Measurements from ENCODE around the gene DHCR24. TPM values are rescaled to one million over a fixed set of nuclear protein-coding genes. Genes with fewer than 3 reads are reported as not detected.

DHCR24 gene
- total and polyA plus RNA-seq, 2 donors (not counting 3 experiments of a cell fraction or from before 2014, with no cell fraction given), result 223 to 239 TPM

DNA sequence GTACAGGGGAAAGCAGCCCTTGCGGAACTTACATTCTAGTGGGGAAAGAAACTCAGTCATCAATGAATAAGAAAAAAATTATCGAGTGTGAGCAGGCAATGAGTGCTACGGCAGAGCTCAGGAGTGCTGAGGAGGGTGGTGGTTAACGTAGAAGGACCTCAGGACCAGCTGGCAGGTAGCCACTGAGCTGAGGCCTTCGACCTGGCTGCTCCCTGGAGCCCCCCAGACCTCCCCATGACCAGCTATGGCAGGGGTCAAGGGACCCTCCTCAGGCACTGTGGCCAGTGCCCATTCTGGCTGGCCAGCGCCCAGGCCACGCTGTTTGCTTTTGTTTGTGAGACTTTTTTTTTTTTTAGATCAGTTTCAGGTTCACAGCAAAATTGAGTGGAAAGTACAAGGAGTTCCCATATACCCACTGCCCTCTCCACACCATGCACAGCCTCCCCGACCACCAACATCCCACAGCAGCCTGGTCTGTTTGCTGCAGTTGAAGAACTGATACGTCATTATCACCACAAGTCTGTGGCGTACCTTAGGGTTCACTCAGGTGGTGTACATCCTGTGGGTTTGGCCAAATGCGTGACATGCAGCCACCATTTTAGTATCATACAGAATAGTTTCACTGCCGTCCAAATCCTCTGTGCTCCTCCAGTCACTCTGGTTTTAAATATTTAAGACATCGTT, 74.1 kb downstream of the DHCR24 start:
- Histone ChIP-seq H3K27me3 (ENCODE audit: control insufficient read depth in 2 of 2, insufficient read depth in 2 of 2, low read length in 2 of 2) (no peaks in the 10 kb centered on the region), H4K20me1 (replicated peaks; ENCODE audit: control insufficient read depth, extremely low read depth, insufficient read depth, low read length) (no peaks in the 10 kb centered on the region), H3K9ac (replicated peaks; ENCODE audit: extremely low read depth, insufficient read depth, low read length) (no peak overlapping the region), H3K4me1 (ENCODE audit: control insufficient read depth, extremely low read depth, insufficient read depth, low read length) (no peaks in the 10 kb centered on the region), H3K4me2 (ENCODE audit: insufficient read depth, low read length) (no peak overlapping the region), H3K36me3 (ENCODE audit: control insufficient read depth in 2 of 2, extremely low read depth in 1 of 2, insufficient read depth in 2 of 2, low read length in 2 of 2) (no peaks in the 10 kb centered on the region), H3K9me3 (replicated peaks; ENCODE audit: control insufficient read depth, insufficient read depth, low read length) (no peaks in the 10 kb centered on the region), H3K27ac (ENCODE audit: insufficient read depth, low read depth, low read length) (no peak overlapping the region), H2AFZ (ENCODE audit: low read depth, low read length) (no peak overlapping the region), H3K9me1 (replicated peaks; ENCODE audit: control insufficient read depth, extremely low read depth, insufficient read depth, low read length) (no peaks in the 10 kb centered on the region), H3K79me2 (ENCODE audit: control insufficient read depth, insufficient read depth, low read length) (no peaks in the 10 kb centered on the region), H3K4me3 (replicated peaks in 1 of 3; ENCODE audit: insufficient read depth in 1 of 3, low read depth in 1 of 3, low read length in 3 of 3) (no peak overlapping the region)
- ChIA-PET CTCF (interaction anchor here (0.7 to 1.9 kb wide), 4 partner anchors 313 to 952 kb away, joined by 3 to 10 read pairs (median 4); no protein-coding TSS in a partner anchor), POLR2A (no interaction called here)
- no TSS peak for BruUV-seq (replicated peaks)
- TF ChIP-seq, protein P1, sequence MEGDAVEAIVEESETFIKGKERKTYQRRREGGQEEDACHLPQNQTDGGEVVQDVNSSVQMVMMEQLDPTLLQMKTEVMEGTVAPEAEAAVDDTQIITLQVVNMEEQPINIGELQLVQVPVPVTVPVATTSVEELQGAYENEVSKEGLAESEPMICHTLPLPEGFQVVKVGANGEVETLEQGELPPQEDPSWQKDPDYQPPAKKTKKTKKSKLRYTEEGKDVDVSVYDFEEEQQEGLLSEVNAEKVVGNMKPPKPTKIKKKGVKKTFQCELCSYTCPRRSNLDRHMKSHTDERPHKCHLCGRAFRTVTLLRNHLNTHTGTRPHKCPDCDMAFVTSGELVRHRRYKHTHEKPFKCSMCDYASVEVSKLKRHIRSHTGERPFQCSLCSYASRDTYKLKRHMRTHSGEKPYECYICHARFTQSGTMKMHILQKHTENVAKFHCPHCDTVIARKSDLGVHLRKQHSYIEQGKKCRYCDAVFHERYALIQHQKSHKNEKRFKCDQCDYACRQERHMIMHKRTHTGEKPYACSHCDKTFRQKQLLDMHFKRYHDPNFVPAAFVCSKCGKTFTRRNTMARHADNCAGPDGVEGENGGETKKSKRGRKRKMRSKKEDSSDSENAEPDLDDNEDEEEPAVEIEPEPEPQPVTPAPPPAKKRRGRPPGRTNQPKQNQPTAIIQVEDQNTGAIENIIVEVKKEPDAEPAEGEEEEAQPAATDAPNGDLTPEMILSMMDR (IDR thresholded peaks at IDR 0.05; ENCODE audit: extremely low read depth in 1 of 2, insufficient read depth in 1 of 2, low read depth in 1 of 2, low read length in 2 of 2), result no peak
- TF ChIP-seq MYC (IDR thresholded peaks at IDR 0.05; ENCODE audit: low read depth, low read length), result no peak
- no peak for TF ChIP-seq GATA2 (IDR thresholded peaks at IDR 0.05; ENCODE audit: insufficient read depth, insufficient read length, low read depth, low read length)
- no peak for TF ChIP-seq EZH2 (IDR thresholded peaks at IDR 0.05; ENCODE audit: borderline replicate concordance, low read depth, low read length, severe bottlenecking)
- TF ChIP-seq, protein P2, sequence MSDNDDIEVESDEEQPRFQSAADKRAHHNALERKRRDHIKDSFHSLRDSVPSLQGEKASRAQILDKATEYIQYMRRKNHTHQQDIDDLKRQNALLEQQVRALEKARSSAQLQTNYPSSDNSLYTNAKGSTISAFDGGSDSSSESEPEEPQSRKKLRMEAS (IDR thresholded peaks at IDR 0.05; ENCODE audit: insufficient read depth, insufficient read length), result no peak
- no peak for TF ChIP-seq JUN (IDR thresholded peaks at IDR 0.05; ENCODE audit: borderline replicate concordance, insufficient read depth, insufficient read length, low read depth)
- no peak for TF ChIP-seq POLR2AphosphoS5 (IDR thresholded peaks at IDR 0.05; ENCODE audit: insufficient read depth, low read depth, low read length)
- TF ChIP-seq FOS (IDR thresholded peaks at IDR 0.05; ENCODE audit: borderline replicate concordance, insufficient read depth, low read length), result no peak
- no peak for TF ChIP-seq POLR2A (IDR thresholded peaks at IDR 0.05; ENCODE audit: low read depth, low read length)
- DNase-seq (ENCODE audit: low read depth, low spot score), result no peak
- intact Hi-C loops (cut with micrococcal nuclease) (loop anchor here (5.0 kb wide), 1 partner anchor 951 kb away; no protein-coding TSS in a partner anchor), dilution Hi-C loops (cut with MboI; ENCODE audit: extremely low pct_ligation_motif_present, low sequenced_read_pairs) (no loop called here)
- no peak for FAIRE-seq

Data from endothelial cell of umbilical vein (primary cell).